DOHH2 (cell line): ENCODE measurements around the gene CCN6.

Source experiments
- H3F3A ChIP-seq: fragments of 200-600 bp; sonication (generic), shearing (Covaris generic); 2 replicates; pipeline ENCODE4 v1.6.0; 2016; ENCODE audit warnings: antibody characterized with exemption, mild to moderate bottlenecking; ENCODE audit not compliant: control insufficient read depth, insufficient read depth
- H3K27ac ChIP-seq: fragments of 200-600 bp; sonication (generic); 2 replicates; pipeline ENCODE4 v1.5.1; 2014; ENCODE audit warnings: low read depth, mild to moderate bottlenecking, low read length, moderate library complexity
- H3K27me3 ChIP-seq: fragments of 200-600 bp; sonication (generic); 2 replicates; pipeline ENCODE4 v1.6.1; 2014; ENCODE audit warnings: mild to moderate bottlenecking, low read length, mixed read lengths; ENCODE audit not compliant: control insufficient read depth
- H3K36me3 ChIP-seq: fragments of 200-600 bp; sonication (generic); 2 replicates; pipeline ENCODE4 v1.6.1; 2014; ENCODE audit warnings: mild to moderate bottlenecking, low read length, moderate library complexity, mixed read lengths; ENCODE audit not compliant: control insufficient read depth
- H3K4me1 ChIP-seq: fragments of 200-600 bp; sonication (generic); 2 replicates; pipeline ENCODE4 v1.6.1; 2014; ENCODE audit warnings: mild to moderate bottlenecking, low read length, mixed read lengths; ENCODE audit not compliant: control insufficient read depth
- H3K4me2 ChIP-seq: fragments of 200-600 bp; sonication (generic); 2 replicates; pipeline ENCODE4 v1.6.0; 2014; ENCODE audit warnings: mild to moderate bottlenecking, low read length, moderate library complexity
- H3K4me3 ChIP-seq: fragments of 200-600 bp; sonication (generic); 2 replicates; pipeline ENCODE4 v1.5.1; 2014; ENCODE audit warnings: mild to moderate bottlenecking, low read length, mixed read lengths
- H3K79me2 ChIP-seq: fragments of 200-600 bp; sonication (generic); 2 replicates; pipeline ENCODE4 v1.6.1; 2014; ENCODE audit warnings: mild to moderate bottlenecking, low read length, mixed read lengths; ENCODE audit not compliant: control insufficient read depth
- H3K9me2 ChIP-seq: fragments of 200-600 bp; sonication (generic); replicated peaks from 2 replicates; pipeline ENCODE4 v1.6.1; 2014; ENCODE audit warnings: mild to moderate bottlenecking, low read length, mixed read lengths; ENCODE audit not compliant: control insufficient read depth
- H3K9me3 ChIP-seq: fragments of 200-600 bp; sonication (generic); 2 replicates; pipeline ENCODE4 v1.6.1; 2014; ENCODE audit warnings: antibody characterized with exemption, low read length, mixed read lengths; ENCODE audit not compliant: control insufficient read depth, insufficient read depth
- H4K20me1 ChIP-seq: fragments of 200-600 bp; sonication (generic); 2 replicates; pipeline ENCODE4 v1.6.0; 2014; ENCODE audit warnings: low read depth, mild to moderate bottlenecking, antibody characterized with exemption, low read length, moderate library complexity; ENCODE audit not compliant: control insufficient read depth, insufficient read depth
- CTCF ChIP-seq: fragments of 200-600 bp; sonication (generic); IDR thresholded peaks from one replicate; pipeline ENCODE4 v1.5.1; 2014; ENCODE audit warnings: antibody characterized with exemption, mild to moderate bottlenecking, low read depth, low read length; ENCODE audit not compliant: poor library complexity, severe bottlenecking
- EZH2phosphoT487 ChIP-seq: fragments of 200-600 bp; sonication (generic); IDR thresholded peaks from 2 replicates; pipeline ENCODE4 v1.6.1; 2017; ENCODE audit warnings: borderline replicate concordance, mild to moderate bottlenecking, antibody characterized with exemption, low read length, moderate library complexity, mixed read lengths

The CCN6 gene

GRCh38 chr6:112113918-112114317 lies 60.0 kb downstream of the CCN6 start:
- H3K27me3 ChIP-seq, result peaks cover 6% of the 10 kb centered on the region; the same call in 1 of the 2 replicates
- H3K9me3 ChIP-seq, result no peaks in the 10 kb centered on the region
- no peaks in the 10 kb centered on the region for H3K4me1 ChIP-seq
- no peak overlapping the region for H3K4me2 ChIP-seq
- H3F3A ChIP-seq, result no peaks in the 10 kb centered on the region
- H3K9me2 ChIP-seq, result no peaks in the 10 kb centered on the region
- H3K4me3 ChIP-seq, result no peak overlapping the region
- H3K79me2 ChIP-seq, result no peaks in the 10 kb centered on the region
- no peak overlapping the region for H3K27ac ChIP-seq
- TF ChIP-seq CTCF, result no peak
- TF ChIP-seq EZH2phosphoT487, result no peak
- no peaks in the 10 kb centered on the region for H4K20me1 ChIP-seq
- no peaks in the 10 kb centered on the region for H3K36me3 ChIP-seq

DNA sequence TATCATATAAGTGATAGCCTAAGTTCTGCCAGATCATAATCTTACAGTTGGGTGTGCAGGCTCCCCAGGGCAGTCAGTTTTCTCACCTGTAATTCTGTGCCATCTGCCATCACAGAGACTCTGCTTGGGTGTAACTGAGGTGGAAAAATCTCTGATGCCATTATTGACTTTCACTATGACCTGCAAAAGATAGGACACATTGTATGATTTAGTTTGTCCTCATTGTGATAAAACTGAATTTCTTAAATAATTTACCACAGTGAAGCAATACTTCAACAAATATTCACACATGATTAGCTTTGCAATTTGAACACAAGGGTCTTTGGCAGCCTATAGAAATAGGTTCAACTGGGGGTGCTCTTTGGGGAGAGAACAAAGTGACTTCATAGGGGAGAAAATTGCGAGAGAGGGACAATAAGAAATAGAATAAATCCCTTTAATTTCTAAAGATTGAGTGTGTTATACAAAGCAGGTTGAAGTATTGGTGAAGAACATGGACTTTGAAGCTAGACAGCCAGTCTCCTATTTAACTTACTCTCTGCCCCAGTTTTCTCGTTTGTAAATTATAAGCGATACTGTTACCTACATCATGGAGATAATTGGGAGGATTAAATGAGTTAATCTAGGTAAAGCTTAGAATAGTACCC lies 60.8 kb downstream of the CCN6 start:
- H3F3A ChIP-seq, result no peaks in the 10 kb centered on the region
- H3K4me3 ChIP-seq, result no peak overlapping the region
- H3K36me3 ChIP-seq, result no peaks in the 10 kb centered on the region
- no peaks in the 10 kb centered on the region for H3K9me2 ChIP-seq
- no peaks in the 10 kb centered on the region for H3K9me3 ChIP-seq
- no peak overlapping the region for H3K4me2 ChIP-seq
- H4K20me1 ChIP-seq, result no peaks in the 10 kb centered on the region
- no peaks in the 10 kb centered on the region for H3K79me2 ChIP-seq
- no peak for TF ChIP-seq CTCF
- TF ChIP-seq EZH2phosphoT487, result no peak
- H3K4me1 ChIP-seq, result no peaks in the 10 kb centered on the region
- H3K27ac ChIP-seq, result no peak overlapping the region
- H3K27me3 ChIP-seq, result peaks cover 6% of the 10 kb centered on the region; the same call in 1 of the 2 replicates

DNA sequence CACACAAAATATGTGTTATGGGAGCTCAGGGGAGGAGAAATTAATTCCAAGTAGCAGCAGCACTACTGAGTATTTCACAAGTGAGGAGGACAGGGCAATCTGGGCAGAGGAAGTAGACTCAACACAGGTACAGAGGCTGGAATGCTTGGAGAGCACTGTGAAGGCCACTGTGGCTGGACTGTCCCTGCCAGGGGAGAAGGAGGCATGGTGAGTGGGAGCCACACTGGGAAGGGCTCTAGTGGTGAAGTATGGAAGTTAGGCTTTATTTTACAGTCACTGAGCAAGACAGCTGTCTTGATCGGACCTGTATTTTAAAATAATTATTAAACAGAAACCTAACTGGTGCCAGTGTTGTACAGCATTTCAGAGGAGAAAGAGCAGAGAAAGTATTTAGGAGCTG lies 62.3 kb downstream of the CCN6 start:
- Histone ChIP-seq H3K36me3 (no peaks in the 10 kb centered on the region), H3K9me2 (no peaks in the 10 kb centered on the region), H3K27ac (no peak overlapping the region), H3F3A (no peaks in the 10 kb centered on the region), H3K27me3 (peaks cover 6% of the 10 kb centered on the region; the same call in 1 of the 2 replicates), H3K79me2 (no peaks in the 10 kb centered on the region), H4K20me1 (no peaks in the 10 kb centered on the region), H3K9me3 (no peaks in the 10 kb centered on the region), H3K4me1 (no peaks in the 10 kb centered on the region), H3K4me2 (no peak overlapping the region), H3K4me3 (no peak overlapping the region)
- TF ChIP-seq EZH2phosphoT487 (no peak), CTCF (no peak)
